ENCODE data around the gene GRIK4. TPM values are rescaled to one million over a fixed set of nuclear protein-coding genes. Genes with fewer than 3 reads are reported as not detected.

GRIK4 gene
- total RNA-seq, 2 experiments from 2014 or later: not detected

DNA sequence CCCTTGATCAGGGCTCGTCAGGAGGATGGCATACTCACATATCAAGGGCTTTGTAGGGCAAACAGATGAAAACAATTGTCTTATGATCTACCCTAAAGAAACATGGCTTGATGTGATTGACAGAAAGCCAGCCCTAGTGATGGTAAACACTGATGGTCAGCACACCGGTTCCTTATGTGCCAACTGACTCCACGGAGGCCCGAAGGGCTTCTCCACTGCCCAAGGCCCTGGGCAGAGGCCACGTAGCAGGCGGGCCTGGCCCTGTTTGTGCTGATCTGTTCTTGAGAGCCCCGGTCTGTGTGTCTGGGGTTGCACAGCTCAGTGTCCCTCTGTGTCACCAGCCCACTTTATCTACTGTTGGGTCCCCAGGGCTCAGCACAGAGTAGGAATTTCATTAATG, 115.2 kb downstream of the GRIK4 start:
- ATAC-seq: no peak
- POLR2A ChIA-PET: no interaction called here
- no peaks in the 10 kb centered on the region for H3K36me3 Mint-ChIP-seq (ENCODE audit: low read depth)
- no peaks in the 10 kb centered on the region for H3K4me1 Mint-ChIP-seq (ENCODE audit: low read depth)
- H3K27me3 Mint-ChIP-seq: no peaks in the 10 kb centered on the region
- CTCF ChIA-PET: no interaction called here
- no peaks in the 10 kb centered on the region for H3K9me3 Mint-ChIP-seq
- no peak overlapping the region for H3K4me3 Mint-ChIP-seq
- TF ChIP-seq, protein P1, sequence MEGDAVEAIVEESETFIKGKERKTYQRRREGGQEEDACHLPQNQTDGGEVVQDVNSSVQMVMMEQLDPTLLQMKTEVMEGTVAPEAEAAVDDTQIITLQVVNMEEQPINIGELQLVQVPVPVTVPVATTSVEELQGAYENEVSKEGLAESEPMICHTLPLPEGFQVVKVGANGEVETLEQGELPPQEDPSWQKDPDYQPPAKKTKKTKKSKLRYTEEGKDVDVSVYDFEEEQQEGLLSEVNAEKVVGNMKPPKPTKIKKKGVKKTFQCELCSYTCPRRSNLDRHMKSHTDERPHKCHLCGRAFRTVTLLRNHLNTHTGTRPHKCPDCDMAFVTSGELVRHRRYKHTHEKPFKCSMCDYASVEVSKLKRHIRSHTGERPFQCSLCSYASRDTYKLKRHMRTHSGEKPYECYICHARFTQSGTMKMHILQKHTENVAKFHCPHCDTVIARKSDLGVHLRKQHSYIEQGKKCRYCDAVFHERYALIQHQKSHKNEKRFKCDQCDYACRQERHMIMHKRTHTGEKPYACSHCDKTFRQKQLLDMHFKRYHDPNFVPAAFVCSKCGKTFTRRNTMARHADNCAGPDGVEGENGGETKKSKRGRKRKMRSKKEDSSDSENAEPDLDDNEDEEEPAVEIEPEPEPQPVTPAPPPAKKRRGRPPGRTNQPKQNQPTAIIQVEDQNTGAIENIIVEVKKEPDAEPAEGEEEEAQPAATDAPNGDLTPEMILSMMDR (IDR thresholded peaks at IDR 0.05): no peak
- DNase-seq: no peak
- no peak overlapping the region for H3K27ac Mint-ChIP-seq
- intact Hi-C loops (cut with micrococcal nuclease): no loop called here

DNA sequence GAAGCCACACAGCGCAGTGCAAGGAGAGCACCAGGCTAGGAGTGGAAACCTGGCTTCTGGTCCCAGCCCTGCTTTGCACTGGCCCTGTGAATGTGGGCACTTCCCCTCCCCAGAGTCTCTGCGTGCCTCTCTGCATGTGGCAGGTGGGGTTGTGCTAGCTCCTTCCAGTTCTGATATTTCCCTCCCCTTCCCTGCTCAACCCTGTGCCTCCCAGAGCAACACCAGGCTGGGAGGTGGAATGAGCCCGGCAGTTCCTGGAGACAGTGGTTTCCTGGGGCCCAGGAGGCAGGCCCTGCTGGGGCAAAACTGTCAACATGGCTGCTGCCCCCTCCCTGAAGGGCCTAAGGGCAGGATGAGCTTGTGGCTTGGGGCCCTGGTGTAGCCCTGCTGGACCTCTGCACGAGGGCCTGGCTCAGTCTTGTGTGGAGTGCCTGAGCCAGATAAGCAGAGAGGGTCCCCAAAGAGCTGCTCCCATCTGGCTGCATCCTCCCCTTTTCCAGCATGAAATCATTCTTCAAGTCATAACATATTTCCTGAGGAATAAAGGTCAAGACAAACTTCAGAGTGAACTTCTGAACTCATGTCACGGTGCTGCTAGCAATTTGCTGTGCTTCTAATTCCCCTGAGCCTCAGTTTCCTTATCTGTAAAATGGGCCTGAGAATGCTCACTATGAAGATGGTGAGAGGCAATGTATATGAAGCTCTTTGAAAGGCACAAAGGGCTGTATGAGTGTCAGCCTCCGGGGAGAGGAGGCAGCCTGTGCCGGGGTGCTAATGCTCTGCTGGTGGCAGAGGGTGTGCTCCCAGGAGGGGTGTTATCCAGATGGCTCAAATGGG, 116.0 kb downstream of the GRIK4 start:
- H3K27ac Mint-ChIP-seq: no peak overlapping the region
- H3K4me3 Mint-ChIP-seq: no peak overlapping the region
- no peaks in the 10 kb centered on the region for H3K4me1 Mint-ChIP-seq (ENCODE audit: low read depth)
- H3K27me3 Mint-ChIP-seq: peaks cover 3% of the 10 kb centered on the region
- CTCF ChIA-PET: no interaction called here
- POLR2A ChIA-PET: no interaction called here
- DNase-seq: no peak
- TF ChIP-seq, protein P1 (IDR thresholded peaks at IDR 0.05): no peak
- H3K9me3 Mint-ChIP-seq: no peaks in the 10 kb centered on the region
- ATAC-seq: no peak
- no peaks in the 10 kb centered on the region for H3K36me3 Mint-ChIP-seq (ENCODE audit: low read depth)
- intact Hi-C loops (cut with micrococcal nuclease): no loop called here

DNA sequence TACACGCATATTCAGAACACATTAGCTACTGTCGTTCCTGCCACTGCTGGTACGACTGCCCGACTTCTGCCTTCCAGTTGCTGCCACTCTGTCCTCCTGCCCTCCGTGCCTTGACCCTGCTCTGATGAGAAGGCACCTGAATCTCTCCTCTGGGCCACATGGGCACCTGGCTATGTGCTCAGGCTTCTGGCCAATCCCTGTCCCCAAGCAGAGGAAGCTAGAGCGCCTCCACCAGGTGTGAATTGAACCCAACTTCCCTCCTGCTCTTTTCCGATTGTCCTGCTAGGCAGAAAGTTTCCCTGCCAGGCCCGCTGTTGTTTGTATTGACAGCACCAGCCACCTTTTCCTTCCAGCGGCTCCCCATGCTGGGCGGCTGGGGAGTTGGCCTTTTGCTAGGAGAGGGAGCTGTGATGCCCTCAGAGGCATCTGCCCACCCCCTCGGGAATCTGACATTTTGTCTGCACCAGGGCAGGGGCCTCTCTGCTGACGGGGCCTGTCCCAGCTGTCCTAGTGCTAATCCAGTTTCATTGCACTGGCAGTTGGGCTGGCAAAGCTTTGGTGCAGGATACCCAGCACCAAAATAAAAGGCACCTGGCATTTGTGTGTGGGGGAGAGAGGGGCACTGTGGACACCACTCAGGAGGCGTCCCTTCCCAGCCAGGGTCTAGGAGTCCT, 118.0 kb downstream of the GRIK4 start:
- peaks cover 3% of the 10 kb centered on the region for H3K27me3 Mint-ChIP-seq
- ATAC-seq: no peak
- ChIA-PET POLR2A (no interaction called here), CTCF (interaction anchor here (1.4 kb wide), 1 partner anchor 56 kb away, joined by 7 read pairs; no protein-coding TSS in a partner anchor)
- no peak overlapping the region for H3K27ac Mint-ChIP-seq
- H3K36me3 Mint-ChIP-seq (ENCODE audit: low read depth): no peaks in the 10 kb centered on the region
- DNase-seq: no peak
- TF ChIP-seq, protein P1 (IDR thresholded peaks at IDR 0.05): no peak
- H3K9me3 Mint-ChIP-seq: no peaks in the 10 kb centered on the region
- no peak overlapping the region for H3K4me3 Mint-ChIP-seq
- H3K4me1 Mint-ChIP-seq (ENCODE audit: low read depth): no peaks in the 10 kb centered on the region
- intact Hi-C loops (cut with micrococcal nuclease): no loop called here

DNA sequence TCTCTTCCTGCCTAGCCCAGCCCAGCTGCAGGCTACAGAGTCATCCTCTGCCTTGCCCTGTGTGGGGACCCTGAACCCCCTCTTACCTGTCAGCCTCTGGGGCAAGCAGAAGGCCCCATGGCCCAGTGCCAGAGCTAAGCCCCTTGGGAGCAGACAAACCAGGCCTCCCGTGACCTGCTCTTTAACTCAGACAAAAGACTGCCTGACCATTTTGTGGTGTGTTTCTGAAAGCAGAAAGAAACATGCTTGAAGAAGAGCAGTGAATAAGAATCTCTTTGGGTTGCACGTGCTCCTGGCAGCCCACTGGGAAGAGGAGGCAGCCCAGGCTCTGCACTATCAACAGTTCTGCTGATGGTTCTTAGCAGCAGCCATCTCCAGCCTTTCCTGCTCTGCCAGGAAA, 118.6 kb downstream of the GRIK4 start:
- Mint-ChIP-seq H3K4me3 (no peak overlapping the region), H3K36me3 (ENCODE audit: low read depth) (no peaks in the 10 kb centered on the region), H3K27me3 (peaks cover 3% of the 10 kb centered on the region), H3K9me3 (no peaks in the 10 kb centered on the region), H3K27ac (no peak overlapping the region), H3K4me1 (ENCODE audit: low read depth) (no peaks in the 10 kb centered on the region)
- ChIA-PET POLR2A (no interaction called here), CTCF (interaction anchor here (1.4 kb wide), 1 partner anchor 55 kb away, joined by 7 read pairs; no protein-coding TSS in a partner anchor)
- intact Hi-C loops (cut with micrococcal nuclease): no loop called here
- no peak for ATAC-seq
- TF ChIP-seq, protein P1 (IDR thresholded peaks at IDR 0.05): no peak
- DNase-seq: no peak

DNA sequence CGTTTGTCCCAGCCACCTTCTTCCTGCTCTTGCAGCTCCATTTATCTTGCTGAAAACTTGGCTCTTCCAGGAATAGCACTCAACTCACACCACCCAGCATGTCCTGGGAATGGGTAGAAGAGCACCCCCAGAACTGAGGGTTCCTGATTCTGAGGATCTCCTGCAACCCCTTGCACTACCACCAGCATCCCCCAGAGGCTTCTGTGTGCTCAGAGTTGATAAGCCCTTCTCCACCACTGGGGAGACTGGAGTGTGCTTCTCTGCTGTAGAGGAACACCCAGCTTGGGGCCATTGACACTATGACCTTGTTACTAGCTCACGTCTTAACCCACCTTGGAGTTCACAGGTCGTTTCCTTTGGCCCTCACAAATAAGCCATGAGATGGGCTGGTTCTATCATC, 121.0 kb downstream of the GRIK4 start:
- Mint-ChIP-seq H3K27ac (no peak overlapping the region), H3K36me3 (ENCODE audit: low read depth) (no peaks in the 10 kb centered on the region), H3K9me3 (no peaks in the 10 kb centered on the region), H3K27me3 (peaks cover 3% of the 10 kb centered on the region), H3K4me1 (ENCODE audit: low read depth) (no peaks in the 10 kb centered on the region), H3K4me3 (no peak overlapping the region)
- intact Hi-C loops (cut with micrococcal nuclease): no loop called here
- CTCF ChIA-PET: interaction anchor here (0.9 kb wide), 1 partner anchor 16 kb away, joined by 3 read pairs; no protein-coding TSS in a partner anchor
- DNase-seq (no peak), ATAC-seq (no peak)
- POLR2A ChIA-PET: no interaction called here
- TF ChIP-seq, protein P1 (IDR thresholded peaks at IDR 0.05): no peak
